Testis (tissue), 3 donors: ENCODE measurements around the gene FAM110A. TPM values are rescaled to one million over a fixed set of nuclear protein-coding genes. Genes with fewer than 3 reads are reported as not detected.
"Not testable (repeated sequence)": the region's sequence is repeated elsewhere in the genome, so short reads cannot be mapped to it uniquely, and the experiment has no call there.

ENCODE experiments used
- DNase-seq: peaks from one replicate; pipeline ENCODE4 v3.0.0-alpha.2; 2019
- H3K27ac ChIP-seq, 2 donors: fragments of 200-600 bp; sonication (generic); one replicate each; pipeline ENCODE4 v1.5.1; 2019
- H3K27me3 ChIP-seq: fragments of 200-600 bp; sonication (generic); one replicate; pipeline ENCODE4 v1.5.1; 2019
- H3K36me3 ChIP-seq: fragments of 200-600 bp; sonication (generic); one replicate; pipeline ENCODE4 v1.5.1; 2017; ENCODE audit warnings: low read depth; ENCODE audit errors: missing control alignments
- H3K4me1 ChIP-seq: fragments of 200-600 bp; sonication (generic); one replicate; pipeline ENCODE4 v1.5.1; 2019
- H3K4me3 ChIP-seq, 2 donors: fragments of 200-600 bp; sonication (generic); one replicate each; pipeline ENCODE4 v1.5.1; 2017 to 2019
- H3K9me3 ChIP-seq: fragments of 200-600 bp; sonication (generic); one replicate; pipeline ENCODE4 v1.5.1; 2017
- POLR2A ChIP-seq: fragments of 450-650 bp; IDR thresholded peaks from one replicate; pipeline ENCODE4 v1.6.1; 2017; ENCODE audit warnings: antibody characterized with exemption, mild to moderate bottlenecking, moderate library complexity
- WGBS, 2 donors: methylation state at CpG; one replicate each; pipeline ENCODE4 v1.1.5; 2018; 5-methylcytosine and 5-hydroxymethylcytosine counted together
- intact Hi-C: fragments of 100-400 bp; cut with DNase I; formaldehyde crosslinking; loops from one replicate; pipeline ENCODE4 v1.15.1; 2023; ENCODE audit warnings: low total_unique reads
- polyA plus RNA-seq: library from polyadenylated mRNA; stranded (reverse); fragments of 350-450 nt; fragmentation: Illumina TruSeq; extraction: RNeasy Lipid Tissue Mini Kit (QIAGEN cat#74804); gene quantifications from one replicate; pipeline ENCODE4 v1.2.3, GENCODE V29; 2014; ENCODE audit warnings: low read depth, low replicate concordance; ENCODE audit not compliant: insufficient read depth
- total RNA-seq, 2 donors: library from RNA; depleted of rRNA; stranded (reverse); fragments of >200 nt; gene quantifications; one replicate each; pipeline ENCODE4 v1.2.3, GENCODE V29; 2016
- TF ChIP-seq, protein P1 (sequence below), 3 experiments: fragments of 450-650 bp in 2 of 3; fragments of 200-600 bp in 1 of 3; sonication (generic) in 1 of 3; IDR thresholded peaks; one replicate each; pipeline ENCODE4 v1.5.1; 2016 to 2019; ENCODE audit warnings: antibody characterized with exemption in 3 of 3, mild to moderate bottlenecking in 2 of 3, moderate library complexity in 1 of 3

The FAM110A gene
- total and polyA plus RNA-seq, 3 donors from 2014 or later: 5.1 to 7.7 (median 5.5) TPM

GRCh38 chr20:846894-847278, 13.4 kb downstream of the FAM110A start:
- intact Hi-C loops: no loop called here

GRCh38 chr20:848193-848592, 14.7 kb downstream of the FAM110A start:
- no peak for DNase-seq
- H3K27ac ChIP-seq: no peak overlapping the region
- no peak overlapping the region for H3K4me3 ChIP-seq
- intact Hi-C loops: no loop called here
- no peaks in the 10 kb centered on the region for H3K4me1 ChIP-seq
- H3K36me3 ChIP-seq: no peaks in the 10 kb centered on the region
- no peak for TF ChIP-seq POLR2A
- TF ChIP-seq, protein P1, sequence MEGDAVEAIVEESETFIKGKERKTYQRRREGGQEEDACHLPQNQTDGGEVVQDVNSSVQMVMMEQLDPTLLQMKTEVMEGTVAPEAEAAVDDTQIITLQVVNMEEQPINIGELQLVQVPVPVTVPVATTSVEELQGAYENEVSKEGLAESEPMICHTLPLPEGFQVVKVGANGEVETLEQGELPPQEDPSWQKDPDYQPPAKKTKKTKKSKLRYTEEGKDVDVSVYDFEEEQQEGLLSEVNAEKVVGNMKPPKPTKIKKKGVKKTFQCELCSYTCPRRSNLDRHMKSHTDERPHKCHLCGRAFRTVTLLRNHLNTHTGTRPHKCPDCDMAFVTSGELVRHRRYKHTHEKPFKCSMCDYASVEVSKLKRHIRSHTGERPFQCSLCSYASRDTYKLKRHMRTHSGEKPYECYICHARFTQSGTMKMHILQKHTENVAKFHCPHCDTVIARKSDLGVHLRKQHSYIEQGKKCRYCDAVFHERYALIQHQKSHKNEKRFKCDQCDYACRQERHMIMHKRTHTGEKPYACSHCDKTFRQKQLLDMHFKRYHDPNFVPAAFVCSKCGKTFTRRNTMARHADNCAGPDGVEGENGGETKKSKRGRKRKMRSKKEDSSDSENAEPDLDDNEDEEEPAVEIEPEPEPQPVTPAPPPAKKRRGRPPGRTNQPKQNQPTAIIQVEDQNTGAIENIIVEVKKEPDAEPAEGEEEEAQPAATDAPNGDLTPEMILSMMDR (IDR thresholded peaks at IDR 0.05): no peak
- no peaks in the 10 kb centered on the region for H3K9me3 ChIP-seq
- WGBS, 2 donors: 88 to 93% methylated on average over 3 to 5 of the region's 5 CpGs
- no peaks in the 10 kb centered on the region for H3K27me3 ChIP-seq

More at GRCh38 chr20:846894-847278, 13.4 kb downstream of the FAM110A start:
- TF ChIP-seq, protein P1 (IDR thresholded peaks at IDR 0.05): no peak
- no peak for TF ChIP-seq POLR2A
- no peak overlapping the region for H3K27ac ChIP-seq
- H3K4me1 ChIP-seq: no peaks in the 10 kb centered on the region
- no peak overlapping the region for H3K4me3 ChIP-seq
- no peaks in the 10 kb centered on the region for H3K9me3 ChIP-seq
- H3K36me3 ChIP-seq: no peaks in the 10 kb centered on the region
- no peaks in the 10 kb centered on the region for H3K27me3 ChIP-seq
- no peak for DNase-seq
- 91 to 92% methylated on average over 7 of the region's 7 CpGs for WGBS, 2 donors

DNA sequence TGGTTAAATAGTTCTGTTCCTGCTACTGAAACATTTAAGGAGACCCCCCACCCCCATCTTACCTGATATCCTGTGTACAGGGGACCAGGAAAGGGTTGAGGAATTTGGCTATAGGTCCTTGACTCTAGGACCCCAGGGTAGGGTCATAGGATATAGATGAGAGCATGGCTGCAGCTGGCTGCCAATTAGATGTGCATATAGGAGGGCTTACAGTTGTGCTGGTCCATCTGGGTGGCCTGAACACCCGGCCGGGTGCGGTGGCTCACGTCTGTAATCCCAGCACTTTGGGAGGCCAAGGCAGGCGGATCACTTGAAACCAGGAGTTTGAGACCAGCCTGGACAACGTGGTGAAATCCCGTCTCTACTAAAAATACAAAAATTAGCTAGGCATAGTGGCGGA, 15.2 kb downstream of the FAM110A start:
- H3K4me3 ChIP-seq, H3K27ac ChIP-seq, H3K9me3 ChIP-seq, H3K36me3 ChIP-seq, intact Hi-C loops, DNase-seq, H3K4me1 ChIP-seq, H3K27me3 ChIP-seq: not testable (repeated sequence)
- WGBS, 2 donors: 91 to 93% methylated on average over 8 of the region's 8 CpGs

DNA sequence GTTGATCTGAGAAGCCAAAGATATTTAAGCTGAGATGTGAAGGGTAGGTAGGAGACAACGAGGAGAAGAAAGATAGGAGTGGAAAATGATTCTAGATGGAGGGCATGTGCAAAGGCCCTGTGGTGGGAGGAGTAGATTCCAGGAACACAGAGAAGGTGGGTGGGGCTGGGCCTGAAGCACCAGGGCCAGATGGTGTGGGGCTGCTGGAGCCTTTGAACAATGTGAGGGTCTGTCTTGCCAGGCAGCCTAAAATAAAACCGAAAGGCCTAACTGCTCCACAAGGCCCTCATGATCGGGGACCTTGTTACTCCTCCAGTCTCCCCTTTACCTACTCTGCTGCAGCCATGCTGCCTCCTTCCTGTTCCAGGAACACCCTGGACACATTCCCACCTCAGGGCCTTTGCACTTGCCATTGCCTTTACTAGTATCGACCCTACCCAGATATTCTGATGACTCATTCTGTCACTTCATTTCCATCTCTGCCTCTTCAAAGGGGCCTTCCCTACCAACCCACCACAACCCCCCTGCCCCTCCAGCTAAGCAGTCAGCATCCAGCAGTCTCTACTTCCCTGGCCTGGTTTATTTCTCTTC, 20.0 kb downstream of the FAM110A start:
- Histone ChIP-seq H3K36me3 (no peaks in the 10 kb centered on the region), H3K4me3 (no peak overlapping the region), H3K27ac (no peak overlapping the region), H3K27me3 (no peaks in the 10 kb centered on the region), H3K9me3 (no peaks in the 10 kb centered on the region), H3K4me1 (no peaks in the 10 kb centered on the region)
- intact Hi-C loops: no loop called here
- DNase-seq: no peak
- no peak for TF ChIP-seq POLR2A
- TF ChIP-seq, protein P1 (IDR thresholded peaks at IDR 0.05): no peak
- WGBS, 2 donors: 92 to 93% methylated on average over 4 of the region's 4 CpGs

DNA sequence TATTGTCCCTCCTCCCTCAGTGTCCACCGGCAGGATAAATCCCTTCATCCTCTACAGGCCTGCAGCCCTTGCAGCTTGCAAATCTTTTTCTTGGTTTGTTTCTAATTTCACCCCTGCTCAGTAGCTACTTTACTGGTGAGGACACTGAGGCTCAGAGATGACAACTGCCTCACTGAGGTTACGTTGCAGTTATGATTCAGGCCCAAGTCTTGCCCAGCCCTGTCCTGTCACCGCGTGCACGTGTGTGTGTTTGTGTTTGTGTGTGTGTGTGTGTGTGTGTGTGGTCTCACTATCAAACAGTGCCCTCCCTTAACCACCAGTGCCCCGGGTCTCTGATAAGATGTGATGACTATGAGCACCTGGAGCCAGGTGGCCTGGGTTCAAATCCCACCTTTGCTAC, 21.1 kb downstream of the FAM110A start:
- TF ChIP-seq, protein P1 (IDR thresholded peaks at IDR 0.05): no peak
- TF ChIP-seq POLR2A: no peak
- no peak overlapping the region for H3K27ac ChIP-seq
- no peaks in the 10 kb centered on the region for H3K9me3 ChIP-seq
- H3K4me3 ChIP-seq: no peak overlapping the region
- DNase-seq: no peak
- intact Hi-C loops: no loop called here
- 73% methylated on average over 6 of the region's 6 CpGs for WGBS, 2 donors
- H3K4me1 ChIP-seq: no peaks in the 10 kb centered on the region
- no peaks in the 10 kb centered on the region for H3K27me3 ChIP-seq
- no peaks in the 10 kb centered on the region for H3K36me3 ChIP-seq
